Neural crest cell (in vitro differentiated cells): ENCODE data around the gene ZNF683. TPM values are rescaled to one million over a fixed set of nuclear protein-coding genes. Genes with fewer than 3 reads are reported as not detected.

ENCODE experiments used
- DNase-seq: peaks from one replicate; pipeline ENCODE4 v3.0.0; 2021; ENCODE audit warnings: low read depth, mixed read lengths, low spot score
- H3K27ac Mint-ChIP-seq: one replicate; pipeline ENCODE4 v1.8.0; 2021; ENCODE audit warnings: mild to moderate bottlenecking, mixed read lengths; ENCODE audit not compliant: unreplicated experiment
- H3K27me3 Mint-ChIP-seq: 2 replicates; pipeline ENCODE4 v1.8.0; 2021; ENCODE audit warnings: low read depth, mild to moderate bottlenecking, mixed read lengths
- H3K36me3 Mint-ChIP-seq: 2 replicates; pipeline ENCODE4 v1.8.0; 2021; ENCODE audit warnings: low read depth, mild to moderate bottlenecking, mixed read lengths
- H3K4me1 Mint-ChIP-seq: 2 replicates; pipeline ENCODE4 v1.8.0; 2021; ENCODE audit warnings: mixed read lengths
- H3K4me3 Mint-ChIP-seq: one replicate; pipeline ENCODE4 v1.8.0; 2021; ENCODE audit warnings: mild to moderate bottlenecking, mixed read lengths
- H3K9me3 Mint-ChIP-seq: 2 replicates; pipeline ENCODE4 v1.8.0; 2021; ENCODE audit warnings: mixed read lengths
- CTCF ChIP-seq: fragments of 200-600 bp; sonication (generic); conservative IDR thresholded peaks from 2 replicates; pipeline ENCODE4 v1.5.0; 2021; ENCODE audit warnings: antibody characterized with exemption, mild to moderate bottlenecking
- total RNA-seq: library from RNA; stranded (reverse); gene quantifications from 2 replicates; pipeline ENCODE4 v1.2.1, GENCODE V29; 2021

ZNF683 gene
- total RNA-seq, 1 donor from 2014 or later = not detected

DNA sequence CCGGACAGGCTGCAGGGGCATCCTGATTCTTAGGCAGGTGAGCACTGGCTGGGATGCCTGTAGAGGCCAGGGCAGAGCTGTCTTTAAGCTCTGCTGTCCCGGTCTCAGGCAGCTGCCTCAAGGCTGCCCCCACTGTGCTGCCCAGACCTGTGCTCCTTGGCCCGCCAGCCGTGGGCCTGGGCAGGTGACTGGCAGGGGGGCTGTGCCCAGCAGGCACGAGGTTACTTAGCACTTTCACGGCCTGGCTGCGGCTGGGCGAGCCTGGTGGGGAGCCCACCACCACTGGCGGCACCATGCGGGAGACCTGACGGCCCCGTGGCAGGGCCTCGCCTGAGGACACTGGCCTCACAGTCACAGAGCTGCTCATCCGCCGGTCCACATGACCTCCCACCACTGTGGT lies 26.8 kb downstream of the ZNF683 start:
- DNase-seq = no peak
- Mint-ChIP-seq H3K4me3 (no peak overlapping the region), H3K27me3 (no peaks in the 10 kb centered on the region), H3K4me1 (peaks cover 20% of the 10 kb centered on the region), H3K9me3 (no peaks in the 10 kb centered on the region), H3K36me3 (no peaks in the 10 kb centered on the region), H3K27ac (no peak overlapping the region)
- no peak for TF ChIP-seq CTCF

GRCh38 chr1:26344147-26344920 lies 28.2 kb downstream of the ZNF683 start:
- DNase-seq = no peak
- H3K9me3 Mint-ChIP-seq = no peaks in the 10 kb centered on the region
- no peak overlapping the region for H3K4me3 Mint-ChIP-seq
- no peaks in the 10 kb centered on the region for H3K36me3 Mint-ChIP-seq
- TF ChIP-seq CTCF = no peak
- H3K27ac Mint-ChIP-seq = no peak overlapping the region
- peaks cover 11% of the 10 kb centered on the region for H3K4me1 Mint-ChIP-seq
- H3K27me3 Mint-ChIP-seq = no peaks in the 10 kb centered on the region

DNA sequence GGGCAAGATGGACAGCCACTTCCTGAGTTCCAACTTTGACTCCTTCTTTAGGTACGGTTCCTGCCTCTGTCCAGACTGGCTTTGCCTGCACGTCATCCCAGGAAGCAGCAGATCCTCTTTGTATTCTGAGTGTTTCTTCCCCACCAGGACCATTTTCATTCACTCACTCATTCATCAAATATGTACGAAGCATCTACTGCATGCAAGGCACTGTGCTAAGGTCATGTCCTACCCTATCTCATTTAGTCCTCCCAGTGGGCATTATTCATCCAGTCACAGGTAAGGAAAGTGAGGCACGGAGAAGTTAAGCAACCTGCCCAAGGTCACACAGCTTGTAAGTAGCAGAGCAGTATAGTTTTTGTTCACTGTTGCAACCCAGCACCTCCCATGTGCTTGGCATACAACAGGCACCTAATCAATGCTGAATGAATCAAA lies 32.5 kb downstream of the ZNF683 start:
- H3K27ac Mint-ChIP-seq = no peak overlapping the region
- no peaks in the 10 kb centered on the region for H3K36me3 Mint-ChIP-seq

GRCh38 chr1:26338670-26339069 lies 33.9 kb downstream of the ZNF683 start:
- no peak for TF ChIP-seq CTCF
- no peaks in the 10 kb centered on the region for H3K9me3 Mint-ChIP-seq
- H3K4me3 Mint-ChIP-seq = peak overlapping the region; percentile 67
- peaks cover 16% of the 10 kb centered on the region for H3K27me3 Mint-ChIP-seq
- DNase-seq = no peak
- H3K27ac Mint-ChIP-seq = no peak overlapping the region
- H3K36me3 Mint-ChIP-seq = no peaks in the 10 kb centered on the region
- peaks cover 25% of the 10 kb centered on the region for H3K4me1 Mint-ChIP-seq

More for the DNA sequence above, 32.5 kb downstream of the ZNF683 start:
- DNase-seq = no peak
- Mint-ChIP-seq H3K27me3 (peaks cover 12% of the 10 kb centered on the region), H3K4me3 (no peak overlapping the region), H3K9me3 (no peaks in the 10 kb centered on the region), H3K4me1 (peaks cover 21% of the 10 kb centered on the region)
- no peak for TF ChIP-seq CTCF

DNA sequence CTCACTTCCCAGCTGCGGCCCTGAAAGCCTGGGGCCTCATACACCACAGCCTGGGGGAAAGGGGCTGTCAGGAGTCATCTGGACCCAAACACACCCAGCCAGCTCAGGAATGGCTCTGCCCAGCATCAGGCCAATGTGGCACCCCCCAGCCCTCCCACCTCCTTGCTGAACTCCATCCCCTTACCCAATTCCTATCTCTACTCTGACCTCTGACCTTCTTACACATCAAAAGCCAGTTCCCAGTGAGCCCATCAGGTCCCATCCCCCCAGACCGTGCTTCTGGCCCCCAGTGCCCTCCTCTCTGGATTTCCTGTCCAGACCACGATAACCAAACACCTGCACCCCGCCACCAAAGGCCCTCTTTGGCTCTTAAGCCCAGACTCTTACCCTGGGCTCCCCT lies 34.9 kb downstream of the ZNF683 start:
- H3K27me3 Mint-ChIP-seq = peaks cover 16% of the 10 kb centered on the region
- H3K4me1 Mint-ChIP-seq = peaks cover 25% of the 10 kb centered on the region
- H3K27ac Mint-ChIP-seq = no peak overlapping the region
- DNase-seq = no peak
- no peaks in the 10 kb centered on the region for H3K36me3 Mint-ChIP-seq
- H3K4me3 Mint-ChIP-seq = peak overlapping the region; percentile 67
- H3K9me3 Mint-ChIP-seq = no peaks in the 10 kb centered on the region
- TF ChIP-seq CTCF = no peak
